ENCODE data around the gene NR6A1. TPM values are rescaled to one million over a fixed set of nuclear protein-coding genes. Genes with fewer than 3 reads are reported as not detected.
A peak's percentile ranks its signal among the peaks of the same experiment; 100 is the strongest.

NR6A1 gene
- total and polyA plus RNA-seq, 2 of the 13 experiments (the other 11 are each of a cell fraction or from before 2014, with no cell fraction given): 28.1 to 31.5 TPM

- TF ChIP-seq SMYD3 (CRISPR knock-in tag; IDR thresholded peaks at IDR 0.05): no peak
- TF ChIP-seq NONO (IDR thresholded peaks at IDR 0.05): no peak
- TF ChIP-seq NONO (CRISPR knock-in tag; conservative IDR thresholded peaks at IDR 0.05): peak; percentile 49; the same call in 1 of the 2 replicates
- TF ChIP-seq ZBTB44 (CRISPR knock-in tag; IDR thresholded peaks at IDR 0.05): no peak
- 0 out of 2 replicates have a peak, but pooled peaks have one; percentile 29 for TF ChIP-seq RAD21 (CRISPR knock-in tag; IDR thresholded peaks at IDR 0.05)
- peak; percentile 36; the same call in 1 of the 2 replicates for TF ChIP-seq ZMYM4 (CRISPR knock-in tag; IDR thresholded peaks at IDR 0.05)
- 0 out of 2 replicates have a peak, but pooled peaks have one; percentile 43 for TF ChIP-seq NR2F6 (IDR thresholded peaks at IDR 0.05)
- TF ChIP-seq NR2F6 (CRISPR knock-in tag; IDR thresholded peaks at IDR 0.05): peak; percentile 74
- TF ChIP-seq, protein P1, sequence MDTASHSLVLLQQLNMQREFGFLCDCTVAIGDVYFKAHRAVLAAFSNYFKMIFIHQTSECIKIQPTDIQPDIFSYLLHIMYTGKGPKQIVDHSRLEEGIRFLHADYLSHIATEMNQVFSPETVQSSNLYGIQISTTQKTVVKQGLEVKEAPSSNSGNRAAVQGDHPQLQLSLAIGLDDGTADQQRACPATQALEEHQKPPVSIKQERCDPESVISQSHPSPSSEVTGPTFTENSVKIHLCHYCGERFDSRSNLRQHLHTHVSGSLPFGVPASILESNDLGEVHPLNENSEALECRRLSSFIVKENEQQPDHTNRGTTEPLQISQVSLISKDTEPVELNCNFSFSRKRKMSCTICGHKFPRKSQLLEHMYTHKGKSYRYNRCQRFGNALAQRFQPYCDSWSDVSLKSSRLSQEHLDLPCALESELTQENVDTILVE (CRISPR knock-in tag; IDR thresholded peaks at IDR 0.05): no peak
- peak; percentile 40; the same call in 1 of the 2 replicates for TF ChIP-seq HNF4G (IDR thresholded peaks at IDR 0.05; ENCODE audit: borderline replicate concordance, low read depth, low read length)
- no peak for TF ChIP-seq HNF4G (CRISPR knock-in tag; IDR thresholded peaks at IDR 0.05; ENCODE audit: borderline replicate concordance, low read depth)
- TF ChIP-seq HHEX (CRISPR knock-in tag; IDR thresholded peaks at IDR 0.05): no peak
- no peak for TF ChIP-seq PLRG1 (conservative IDR thresholded peaks at IDR 0.05)
- TF ChIP-seq SIX4 (CRISPR knock-in tag; IDR thresholded peaks at IDR 0.05): peak; percentile 54; the same call in 1 of the 2 replicates
- TF ChIP-seq NRL (CRISPR knock-in tag; IDR thresholded peaks at IDR 0.05; ENCODE audit: borderline replicate concordance): peak; percentile 60; the same call in 1 of the 2 replicates
- no peak for TF ChIP-seq NFE2L1 (CRISPR knock-in tag; IDR thresholded peaks at IDR 0.05; ENCODE audit: borderline replicate concordance)
- 0 out of 2 replicates have a peak, but pooled peaks have one; percentile 72 for TF ChIP-seq HOXD1 (CRISPR knock-in tag; IDR thresholded peaks at IDR 0.05)
- peak; percentile 37; the same call in 1 of the 2 replicates for TF ChIP-seq ZMYM2 (CRISPR knock-in tag; IDR thresholded peaks at IDR 0.05)
- TF ChIP-seq, protein P2, sequence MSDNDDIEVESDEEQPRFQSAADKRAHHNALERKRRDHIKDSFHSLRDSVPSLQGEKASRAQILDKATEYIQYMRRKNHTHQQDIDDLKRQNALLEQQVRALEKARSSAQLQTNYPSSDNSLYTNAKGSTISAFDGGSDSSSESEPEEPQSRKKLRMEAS (IDR thresholded peaks at IDR 0.05): peak; percentile 81
- TF ChIP-seq ZNF264 (CRISPR knock-in tag; IDR thresholded peaks at IDR 0.05): 0 out of 2 replicates have a peak, but pooled peaks have one; percentile 67
- TF ChIP-seq IKZF4 (CRISPR knock-in tag; IDR thresholded peaks at IDR 0.05; ENCODE audit: borderline replicate concordance, low read depth, not compliant biosample characterization): peak; percentile 29
- peak; percentile 49; the same call in 1 of the 2 replicates for TF ChIP-seq IRF9 (CRISPR knock-in tag; IDR thresholded peaks at IDR 0.05; ENCODE audit: borderline replicate concordance)
- TF ChIP-seq, protein P3, sequence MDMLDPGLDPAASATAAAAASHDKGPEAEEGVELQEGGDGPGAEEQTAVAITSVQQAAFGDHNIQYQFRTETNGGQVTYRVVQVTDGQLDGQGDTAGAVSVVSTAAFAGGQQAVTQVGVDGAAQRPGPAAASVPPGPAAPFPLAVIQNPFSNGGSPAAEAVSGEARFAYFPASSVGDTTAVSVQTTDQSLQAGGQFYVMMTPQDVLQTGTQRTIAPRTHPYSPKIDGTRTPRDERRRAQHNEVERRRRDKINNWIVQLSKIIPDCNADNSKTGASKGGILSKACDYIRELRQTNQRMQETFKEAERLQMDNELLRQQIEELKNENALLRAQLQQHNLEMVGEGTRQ (IDR thresholded peaks at IDR 0.05; ENCODE audit: low read depth, low read length): peak; percentile 9; the same call in 1 of the 2 replicates
- TF ChIP-seq, protein P3 (CRISPR knock-in tag; IDR thresholded peaks at IDR 0.05; ENCODE audit: borderline replicate concordance): no peak
- no peak for TF ChIP-seq HMG20B (CRISPR knock-in tag; conservative IDR thresholded peaks at IDR 0.05)
Observed at GRCh38 chr9:124818431-124819281, 47.5 kb upstream of the NR6A1 start (continued).
